DMS53 treated with DMSO at 0.1 percent for 48 hours (cell line): ENCODE results near the gene VAPA.
A peak's percentile ranks its signal among the peaks of the same experiment; 100 is the strongest.

Experiments used
- DNase-seq: peaks from one replicate; lab custom pipeline; 2025; ENCODE audit not compliant: unreplicated experiment; lab: John Stamatoyannopoulos, UW

VAPA gene

GRCh38 chr18:9969247-9969646, 55.4 kb downstream of the VAPA start:
- DNase-seq, result no peak

GRCh38 chr18:9971313-9971920, 57.6 kb downstream of the VAPA start:
- DNase-seq, result peak; percentile 92

GRCh38 chr18:9973470-9973869, 59.7 kb downstream of the VAPA start:
- no peak for DNase-seq

GRCh38 chr18:9974279-9974915, 60.6 kb downstream of the VAPA start:
- no peak for DNase-seq

- DNase-seq, result no peak
Observed at GRCh38 chr18:9975658-9976057, 61.8 kb downstream of the VAPA start.

- DNase-seq, result no peak
Observed at GRCh38 chr18:9982711-9983110, 68.9 kb downstream of the VAPA start.

GRCh38 chr18:9984080-9984479, 70.3 kb downstream of the VAPA start:
- DNase-seq, result no peak

GRCh38 chr18:9985641-9986040, 71.8 kb downstream of the VAPA start:
- no peak for DNase-seq

GRCh38 chr18:9986156-9986930, 72.5 kb downstream of the VAPA start:
- DNase-seq, result no peak

GRCh38 chr18:9987345-9987744, 73.5 kb downstream of the VAPA start:
- no peak for DNase-seq

- DNase-seq, result peak; percentile 93
Observed at GRCh38 chr18:9987931-9988330, 74.1 kb downstream of the VAPA start.

- DNase-seq, result no peak
Observed at GRCh38 chr18:9988665-9989064, 74.8 kb downstream of the VAPA start.

- DNase-seq, result no peak
Observed at GRCh38 chr18:9989481-9989880, 75.7 kb downstream of the VAPA start.

- DNase-seq, result no peak
Observed at GRCh38 chr18:9991011-9992000, 77.5 kb downstream of the VAPA start.

GRCh38 chr18:9992300-9992972, 78.6 kb downstream of the VAPA start:
- no peak for DNase-seq

- no peak for DNase-seq
Observed at GRCh38 chr18:9992973-9993520, 79.2 kb downstream of the VAPA start.

GRCh38 chr18:9993521-9994025, 79.8 kb downstream of the VAPA start:
- no peak for DNase-seq

GRCh38 chr18:9994026-9994570, 80.3 kb downstream of the VAPA start:
- DNase-seq, result no peak

GRCh38 chr18:9994701-9995235, 81.0 kb downstream of the VAPA start:
- no peak for DNase-seq
